Endothelial cell of umbilical vein (primary cell): ENCODE results near the gene C3orf20.

Source experiments
- EZH2 ChIP-seq: IDR thresholded peaks from 2 replicates; pipeline ENCODE4 v1.6.1; 2012; ENCODE audit warnings: borderline replicate concordance, low read depth, mild to moderate bottlenecking, moderate library complexity, low read length, inconsistent platforms; ENCODE audit not compliant: severe bottlenecking
- GATA2 ChIP-seq: IDR thresholded peaks from 2 replicates; pipeline ENCODE4 v1.7.0; 2011; ENCODE audit warnings: low read depth, mild to moderate bottlenecking, moderate library complexity, mixed read lengths, low read length; ENCODE audit not compliant: insufficient read length, insufficient read depth
- JUN ChIP-seq: IDR thresholded peaks from 2 replicates; pipeline ENCODE4 v1.6.1; 2011; ENCODE audit warnings: borderline replicate concordance, low read depth; ENCODE audit not compliant: insufficient read length, insufficient read depth
- POLR2AphosphoS5 ChIP-seq: IDR thresholded peaks from 2 replicates; pipeline ENCODE4 v1.6.1; 2012; ENCODE audit warnings: low read depth, mild to moderate bottlenecking, control low read depth, low read length, moderate library complexity; ENCODE audit not compliant: insufficient read depth
- TF ChIP-seq, protein P1 (sequence below), 2 donors: IDR thresholded peaks; 1 replicate in 1 of 2; 2 replicates in 1 of 2; pipeline ENCODE4 v1.5.1; 2011; ENCODE audit warnings: low read length in 2 of 2, mild to moderate bottlenecking in 2 of 2, moderate library complexity in 2 of 2, control low read depth in 1 of 2, inconsistent platforms in 1 of 2, low read depth in 1 of 2; ENCODE audit not compliant: insufficient read depth in 1 of 2; ENCODE audit errors: extremely low read depth in 1 of 2

DNA sequence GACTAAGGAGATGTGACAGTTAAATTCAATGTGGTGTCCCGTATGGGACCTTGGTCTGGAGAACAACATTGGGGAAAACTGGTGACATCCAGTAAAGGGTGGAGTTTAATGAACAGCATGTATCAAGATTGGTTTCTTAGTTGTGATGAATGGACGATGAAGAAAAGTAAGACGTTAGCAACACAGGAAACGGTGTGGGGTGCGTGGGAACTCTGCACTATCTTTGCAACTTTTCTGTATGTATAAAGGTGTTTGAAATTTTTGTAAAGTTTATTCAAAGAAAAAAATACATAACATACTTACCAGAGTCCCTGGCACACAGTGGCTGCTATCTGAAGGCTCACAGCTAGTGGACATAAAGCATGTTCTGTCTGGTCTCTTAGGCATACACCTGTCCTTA, 29.5 kb upstream of the C3orf20 start:
- TF ChIP-seq, protein P1, sequence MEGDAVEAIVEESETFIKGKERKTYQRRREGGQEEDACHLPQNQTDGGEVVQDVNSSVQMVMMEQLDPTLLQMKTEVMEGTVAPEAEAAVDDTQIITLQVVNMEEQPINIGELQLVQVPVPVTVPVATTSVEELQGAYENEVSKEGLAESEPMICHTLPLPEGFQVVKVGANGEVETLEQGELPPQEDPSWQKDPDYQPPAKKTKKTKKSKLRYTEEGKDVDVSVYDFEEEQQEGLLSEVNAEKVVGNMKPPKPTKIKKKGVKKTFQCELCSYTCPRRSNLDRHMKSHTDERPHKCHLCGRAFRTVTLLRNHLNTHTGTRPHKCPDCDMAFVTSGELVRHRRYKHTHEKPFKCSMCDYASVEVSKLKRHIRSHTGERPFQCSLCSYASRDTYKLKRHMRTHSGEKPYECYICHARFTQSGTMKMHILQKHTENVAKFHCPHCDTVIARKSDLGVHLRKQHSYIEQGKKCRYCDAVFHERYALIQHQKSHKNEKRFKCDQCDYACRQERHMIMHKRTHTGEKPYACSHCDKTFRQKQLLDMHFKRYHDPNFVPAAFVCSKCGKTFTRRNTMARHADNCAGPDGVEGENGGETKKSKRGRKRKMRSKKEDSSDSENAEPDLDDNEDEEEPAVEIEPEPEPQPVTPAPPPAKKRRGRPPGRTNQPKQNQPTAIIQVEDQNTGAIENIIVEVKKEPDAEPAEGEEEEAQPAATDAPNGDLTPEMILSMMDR (IDR thresholded peaks at IDR 0.05; ENCODE audit: extremely low read depth in 1 of 2, insufficient read depth in 1 of 2, low read depth in 1 of 2, low read length in 2 of 2): no peak
- TF ChIP-seq GATA2 (no peak), EZH2 (no peak), JUN (no peak), POLR2AphosphoS5 (no peak)
